Uterus (tissue), 4 donors: ENCODE measurements around the gene AGBL1. TPM values are rescaled to one million over a fixed set of nuclear protein-coding genes. Genes with fewer than 3 reads are reported as not detected.
"Not testable (repeated sequence)": the region's sequence is repeated elsewhere in the genome, so short reads cannot be mapped to it uniquely, and the experiment has no call there.

Experiments
- DNase-seq, 2 donors: peaks; one replicate each; pipeline ENCODE4 v3.0.0-alpha.2; 2019 to 2020
- H3K27ac ChIP-seq, 2 donors: fragments of 200-600 bp; sonication (generic); 1 replicate in 1 of 2; 2 replicates in 1 of 2; pipeline ENCODE4 v1.5.1; 2016 to 2018
- H3K27me3 ChIP-seq, 2 donors: fragments of 200-600 bp; sonication (generic); one replicate each; pipeline ENCODE4 v1.5.1; 2018 to 2019; ENCODE audit warnings: control low read depth in 1 of 2
- H3K36me3 ChIP-seq, 2 donors: fragments of 200-600 bp; sonication (generic); one replicate each; pipeline ENCODE4 v1.5.1; 2019; ENCODE audit warnings: control low read depth in 1 of 2
- H3K4me1 ChIP-seq, 2 donors: fragments of 200-600 bp; sonication (generic); one replicate each; pipeline ENCODE4 v1.5.1; 2018 to 2019; ENCODE audit warnings: control low read depth in 1 of 2
- H3K4me3 ChIP-seq, 2 donors: fragments of 200-600 bp; sonication (generic); 1 replicate in 1 of 2; 2 replicates in 1 of 2; pipeline ENCODE4 v1.5.1; 2018 to 2019; ENCODE audit warnings: mild to moderate bottlenecking in 1 of 2
- H3K9me3 ChIP-seq, 2 donors: fragments of 200-600 bp; sonication (generic); one replicate each; pipeline ENCODE4 v1.5.1; 2019; ENCODE audit warnings: control low read depth in 1 of 2
- POLR2A ChIP-seq, 2 donors: fragments of 450-650 bp; IDR thresholded peaks; one replicate each; pipeline ENCODE4 v1.6.1; 2016; ENCODE audit warnings: antibody characterized with exemption in 2 of 2, mild to moderate bottlenecking in 1 of 2, moderate library complexity in 1 of 2
- intact Hi-C: fragments of 100-400 bp; cut with DNase I; formaldehyde crosslinking; loops from one replicate; pipeline ENCODE4 v1.15.1; 2023; ENCODE audit warnings: low total_unique reads
- total RNA-seq, 4 donors: library from RNA; depleted of rRNA in 3 of 4; stranded (reverse); fragments of >200 nt in 3 of 4; gene quantifications; one replicate each; pipeline versions ENCODE4 v1.1.0 to v1.2.4, GENCODE V29; 2014 to 2023
- TF ChIP-seq, protein P1 (sequence below), 4 experiments: fragments of 200-600 bp in 2 of 4; fragments of 450-650 bp in 2 of 4; sonication (generic) in 2 of 4; IDR thresholded peaks; one replicate each; pipeline ENCODE4 v1.5.1; 2016 to 2019; ENCODE audit warnings: antibody characterized with exemption in 4 of 4, mild to moderate bottlenecking in 2 of 4, moderate library complexity in 1 of 4
- donor health status: DM: yes; HTN: yes; CAD: no.

AGBL1 gene
- total RNA-seq, 4 donors from 2014 or later: 0.07 TPM; not detected in 3

DNA sequence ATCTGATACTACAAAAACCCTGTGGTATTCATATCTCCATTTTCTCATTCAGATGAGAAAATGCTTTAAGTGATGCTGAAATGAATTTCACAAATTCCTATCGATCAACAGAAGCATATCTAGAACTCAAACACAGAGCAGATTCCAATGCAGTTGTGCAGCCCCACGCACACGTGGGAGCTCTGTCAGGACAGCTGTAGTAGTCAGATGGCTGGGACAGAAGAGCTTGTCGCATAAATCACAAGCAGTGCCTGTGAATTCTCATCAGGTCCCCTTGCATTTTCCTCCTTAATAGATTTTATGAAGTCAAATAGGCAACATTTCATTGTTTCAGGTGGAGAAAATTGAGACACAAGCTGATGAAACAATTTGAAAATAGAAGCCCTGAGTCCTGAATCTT, 792.3 kb downstream of the AGBL1 start:
- no peak for DNase-seq
- no peaks in the 10 kb centered on the region for H3K4me1 ChIP-seq

DNA sequence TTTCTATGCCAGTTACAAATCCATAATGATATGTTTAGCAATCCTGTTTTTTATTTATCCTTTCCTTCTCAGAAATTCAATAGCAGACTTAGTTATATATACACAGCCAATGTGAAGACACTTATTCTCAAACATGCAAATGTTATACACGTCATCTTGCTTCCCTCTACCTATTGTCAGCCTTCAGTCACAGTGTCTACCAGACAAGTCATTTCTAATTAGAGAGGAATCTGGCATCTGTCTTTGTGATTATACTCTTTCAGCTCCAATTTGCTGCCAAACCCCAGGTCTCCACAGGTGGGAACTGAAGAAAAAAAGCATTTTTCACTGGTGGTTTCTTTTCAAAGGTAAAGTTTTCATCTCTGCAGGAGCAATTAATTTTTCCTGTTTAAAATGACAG, 793.1 kb downstream of the AGBL1 start:
- no peaks in the 10 kb centered on the region for H3K36me3 ChIP-seq
- no peak for DNase-seq
- intact Hi-C loops: no loop called here
- H3K4me1 ChIP-seq: no peaks in the 10 kb centered on the region
- H3K9me3 ChIP-seq: no peaks in the 10 kb centered on the region
- no peak overlapping the region for H3K4me3 ChIP-seq
- no peaks in the 10 kb centered on the region for H3K27me3 ChIP-seq
- no peak overlapping the region for H3K27ac ChIP-seq
- no peak for TF ChIP-seq POLR2A (IDR thresholded peaks at IDR 0.05)
- TF ChIP-seq, protein P1, sequence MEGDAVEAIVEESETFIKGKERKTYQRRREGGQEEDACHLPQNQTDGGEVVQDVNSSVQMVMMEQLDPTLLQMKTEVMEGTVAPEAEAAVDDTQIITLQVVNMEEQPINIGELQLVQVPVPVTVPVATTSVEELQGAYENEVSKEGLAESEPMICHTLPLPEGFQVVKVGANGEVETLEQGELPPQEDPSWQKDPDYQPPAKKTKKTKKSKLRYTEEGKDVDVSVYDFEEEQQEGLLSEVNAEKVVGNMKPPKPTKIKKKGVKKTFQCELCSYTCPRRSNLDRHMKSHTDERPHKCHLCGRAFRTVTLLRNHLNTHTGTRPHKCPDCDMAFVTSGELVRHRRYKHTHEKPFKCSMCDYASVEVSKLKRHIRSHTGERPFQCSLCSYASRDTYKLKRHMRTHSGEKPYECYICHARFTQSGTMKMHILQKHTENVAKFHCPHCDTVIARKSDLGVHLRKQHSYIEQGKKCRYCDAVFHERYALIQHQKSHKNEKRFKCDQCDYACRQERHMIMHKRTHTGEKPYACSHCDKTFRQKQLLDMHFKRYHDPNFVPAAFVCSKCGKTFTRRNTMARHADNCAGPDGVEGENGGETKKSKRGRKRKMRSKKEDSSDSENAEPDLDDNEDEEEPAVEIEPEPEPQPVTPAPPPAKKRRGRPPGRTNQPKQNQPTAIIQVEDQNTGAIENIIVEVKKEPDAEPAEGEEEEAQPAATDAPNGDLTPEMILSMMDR (IDR thresholded peaks at IDR 0.05): no peak

More for the DNA sequence above, 792.3 kb downstream of the AGBL1 start:
- no peaks in the 10 kb centered on the region for H3K27me3 ChIP-seq
- H3K4me3 ChIP-seq: no peak overlapping the region
- H3K36me3 ChIP-seq: no peaks in the 10 kb centered on the region
- intact Hi-C loops: no loop called here
- H3K9me3 ChIP-seq: no peaks in the 10 kb centered on the region
- TF ChIP-seq, protein P1 (IDR thresholded peaks at IDR 0.05): no peak
- no peak for TF ChIP-seq POLR2A (IDR thresholded peaks at IDR 0.05)
- no peak overlapping the region for H3K27ac ChIP-seq

DNA sequence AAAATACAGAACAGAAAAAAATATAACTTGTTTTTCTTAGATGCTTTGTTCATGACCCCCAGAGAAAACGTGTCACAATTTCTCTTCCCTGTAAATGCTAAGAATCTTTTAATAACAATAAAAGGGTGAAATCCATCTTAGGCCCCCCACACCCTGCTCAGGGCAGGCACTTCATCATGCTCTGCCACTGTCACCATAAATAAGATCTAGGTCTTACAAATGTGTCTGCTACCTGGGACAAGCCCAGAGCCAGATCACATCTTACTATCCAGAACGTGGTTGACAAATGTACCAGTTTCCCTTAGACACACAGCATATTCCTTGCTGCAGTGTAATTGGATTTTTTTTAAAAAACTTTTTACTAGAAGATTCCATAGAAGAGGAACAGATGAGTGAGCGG, 795.4 kb downstream of the AGBL1 start:
- intact Hi-C loops: no loop called here
- TF ChIP-seq, protein P1 (IDR thresholded peaks at IDR 0.05): no peak
- no peak for TF ChIP-seq POLR2A (IDR thresholded peaks at IDR 0.05)
- no peaks in the 10 kb centered on the region for H3K4me1 ChIP-seq
- no peaks in the 10 kb centered on the region for H3K36me3 ChIP-seq
- no peak for DNase-seq
- no peak overlapping the region for H3K4me3 ChIP-seq
- H3K27ac ChIP-seq: no peak overlapping the region
- no peaks in the 10 kb centered on the region for H3K27me3 ChIP-seq
- no peaks in the 10 kb centered on the region for H3K9me3 ChIP-seq

DNA sequence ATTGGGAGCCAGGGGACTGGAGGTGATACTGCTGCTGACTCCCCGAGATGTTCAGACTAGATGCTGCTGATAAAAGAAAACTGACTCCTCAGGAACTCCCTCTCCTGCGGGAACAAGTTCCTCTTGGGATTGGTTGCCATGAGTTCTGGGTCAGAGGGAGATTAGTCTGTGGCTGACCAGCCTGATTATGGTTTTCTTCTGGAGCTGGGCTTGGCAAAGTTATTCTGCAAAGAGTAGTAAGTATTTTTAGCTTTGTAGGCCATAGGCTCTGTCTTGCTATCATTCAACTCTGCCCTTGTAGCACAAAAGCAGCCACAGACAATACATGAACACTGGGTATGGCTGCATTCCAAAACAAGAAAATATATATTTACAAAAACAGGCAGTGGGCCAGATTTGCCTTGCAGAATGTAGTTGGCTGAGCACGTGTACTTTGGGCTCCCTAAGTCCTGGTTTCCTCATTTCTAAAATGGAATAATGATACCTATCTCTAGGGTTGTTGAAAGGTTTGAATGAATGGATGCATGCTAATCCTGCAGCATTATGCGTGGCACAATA, 796.8 kb downstream of the AGBL1 start:
- no peaks in the 10 kb centered on the region for H3K36me3 ChIP-seq
- no peaks in the 10 kb centered on the region for H3K27me3 ChIP-seq
- H3K9me3 ChIP-seq: no peaks in the 10 kb centered on the region
- TF ChIP-seq POLR2A (IDR thresholded peaks at IDR 0.05): no peak
- TF ChIP-seq, protein P1 (IDR thresholded peaks at IDR 0.05): no peak
- DNase-seq: no peak
- H3K4me1 ChIP-seq: no peaks in the 10 kb centered on the region
- H3K27ac ChIP-seq: no peak overlapping the region
- intact Hi-C loops: no loop called here
- no peak overlapping the region for H3K4me3 ChIP-seq

DNA sequence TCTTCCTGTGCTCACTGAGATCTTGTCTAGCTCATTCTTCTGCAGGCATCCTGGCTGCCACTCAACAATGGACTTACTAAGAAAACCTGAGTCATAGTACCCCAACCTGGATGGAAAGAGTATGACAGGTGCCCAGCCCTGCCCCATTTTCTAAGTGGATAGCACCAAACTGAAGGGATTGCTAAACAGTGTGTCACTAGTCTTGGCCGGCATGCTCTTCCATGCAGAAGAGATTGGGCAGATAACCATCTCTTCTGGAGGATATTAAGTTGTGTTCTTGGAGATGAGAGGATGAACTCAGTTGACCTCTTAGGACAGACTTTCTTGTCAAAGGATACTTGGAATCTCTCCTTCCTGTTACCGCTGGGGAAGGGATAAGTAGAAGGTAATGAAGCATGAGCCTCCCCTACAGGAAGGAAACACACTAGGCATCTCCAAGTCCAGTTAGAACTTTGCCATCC, 797.5 kb downstream of the AGBL1 start:
- no peak for DNase-seq
- no peaks in the 10 kb centered on the region for H3K36me3 ChIP-seq
- intact Hi-C loops: no loop called here
- TF ChIP-seq, protein P1 (IDR thresholded peaks at IDR 0.05): no peak
- H3K27ac ChIP-seq: no peak overlapping the region
- H3K27me3 ChIP-seq: no peaks in the 10 kb centered on the region
- H3K4me3 ChIP-seq: no peak overlapping the region
- H3K4me1 ChIP-seq: no peaks in the 10 kb centered on the region
- H3K9me3 ChIP-seq: no peaks in the 10 kb centered on the region

DNA sequence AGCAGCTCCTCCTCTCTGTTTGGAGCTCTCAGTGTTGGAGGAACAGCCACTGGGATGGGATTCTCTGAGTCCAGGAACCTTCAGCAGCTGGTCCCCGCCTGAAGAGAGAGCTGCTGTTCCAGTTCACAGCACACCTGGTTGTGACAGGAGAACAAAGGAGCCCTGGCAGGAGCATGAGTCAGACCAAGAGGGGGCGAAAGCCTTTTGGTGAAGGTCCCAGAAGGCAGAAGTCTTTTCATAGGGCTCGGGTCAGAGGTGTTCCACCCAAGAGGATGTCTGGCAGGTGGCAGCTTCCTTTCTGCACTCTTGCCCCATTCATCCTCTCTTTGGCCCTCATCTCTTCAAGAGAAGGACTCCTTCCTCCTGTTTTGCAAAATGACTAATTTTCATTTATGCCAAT, 799.2 kb downstream of the AGBL1 start:
- H3K36me3 ChIP-seq, H3K9me3 ChIP-seq, H3K27me3 ChIP-seq, H3K4me3 ChIP-seq, DNase-seq, intact Hi-C loops, H3K4me1 ChIP-seq, H3K27ac ChIP-seq: not testable (repeated sequence)
